Natural killer cell (primary cell): ENCODE data around the gene OR51G2. TPM values are rescaled to one million over a fixed set of nuclear protein-coding genes. Genes with fewer than 3 reads are reported as not detected.

ENCODE experiments used
- ATAC-seq, 3 donors: fragments of 150-1000 bp in 2 of 3; fragments of 200-7000 bp in 1 of 3; cut with Tn5 transposase; 1 replicate in 1 of 3; 2 replicates in 2 of 3; pipeline ENCODE4 v1.10.0; 2021; ENCODE audit warnings: mild to moderate bottlenecking in 2 of 3, moderate library complexity in 2 of 3
- DNase-seq, 2 donors: peaks; one replicate each; pipeline versions ENCODE4 v3.0.0 to v3.0.0-alpha.2; 2013 to 2021; ENCODE audit warnings: mixed read lengths in 1 of 2
- H3K27ac ChIP-seq: one replicate; pipeline ENCODE4 v1.5.1; 2013; ENCODE audit warnings: mild to moderate bottlenecking, low read length
- H3K27me3 ChIP-seq: one replicate; pipeline ENCODE4 v1.6.1; 2013; ENCODE audit warnings: low read length; ENCODE audit not compliant: control insufficient read depth, insufficient read depth
- H3K36me3 ChIP-seq: one replicate; pipeline ENCODE4 v1.6.1; 2013; ENCODE audit warnings: low read length; ENCODE audit not compliant: control insufficient read depth, insufficient read depth
- H3K4me1 ChIP-seq: one replicate; pipeline ENCODE4 v1.6.1; 2013; ENCODE audit warnings: low read length; ENCODE audit not compliant: control insufficient read depth, insufficient read depth
- H3K4me3 ChIP-seq: one replicate; pipeline ENCODE4 v1.5.1; 2013; ENCODE audit warnings: low read length
- H3K9me3 ChIP-seq: one replicate; pipeline ENCODE4 v1.6.1; 2013; ENCODE audit warnings: low read length; ENCODE audit not compliant: control insufficient read depth, insufficient read depth
- H3K27ac Mint-ChIP-seq, 2 donors: one replicate each; pipeline ENCODE4 v1.8.0; 2022; ENCODE audit warnings: mild to moderate bottlenecking in 2 of 2, mixed read lengths in 2 of 2, moderate library complexity in 1 of 2
- H3K27me3 Mint-ChIP-seq, 2 donors: one replicate each; pipeline ENCODE4 v1.8.0; 2022; ENCODE audit warnings: low read depth in 2 of 2, mixed read lengths in 2 of 2
- H3K36me3 Mint-ChIP-seq: one replicate; pipeline ENCODE4 v1.8.0; 2022; ENCODE audit warnings: mixed read lengths
- H3K4me1 Mint-ChIP-seq, 2 donors: one replicate each; pipeline ENCODE4 v1.8.0; 2022; ENCODE audit warnings: mixed read lengths in 2 of 2
- H3K4me3 Mint-ChIP-seq: one replicate; pipeline ENCODE4 v1.8.0; 2022; ENCODE audit warnings: mild to moderate bottlenecking, moderate library complexity, mixed read lengths
- H3K9me3 Mint-ChIP-seq, 2 donors: one replicate each; pipeline ENCODE4 v1.8.0; 2022; ENCODE audit warnings: mixed read lengths in 2 of 2
- WGBS: methylation state at CpG from one replicate; pipeline ENCODE4 v1.1.7; 2013; ENCODE audit warnings: missing lambda C conversion rate; ENCODE audit not compliant: insufficient coverage; 5-methylcytosine and 5-hydroxymethylcytosine counted together
- intact Hi-C: fragments of 100-400 bp; cut with micrococcal nuclease; formaldehyde crosslinking; loops from one replicate; pipeline ENCODE4 v1.14.2; 2022
- total RNA-seq, 4 donors: library from RNA; stranded (reverse); fragments of 120-200 nt in 1 of 4; gene quantifications; one replicate each; pipeline versions ENCODE4 v1.2.3 to v1.2.4, GENCODE V29; 2013 to 2022
- TF ChIP-seq, protein P1 (sequence below): fragments of 200-600 bp; IDR thresholded peaks from one replicate; pipeline ENCODE4 v1.8.0; 2022; ENCODE audit warnings: antibody characterized with exemption

Gene OR51G2
- total RNA-seq, 3 donors from 2014 or later (not counting 1 experiment from before 2014, with no cell fraction given), result not detected

DNA sequence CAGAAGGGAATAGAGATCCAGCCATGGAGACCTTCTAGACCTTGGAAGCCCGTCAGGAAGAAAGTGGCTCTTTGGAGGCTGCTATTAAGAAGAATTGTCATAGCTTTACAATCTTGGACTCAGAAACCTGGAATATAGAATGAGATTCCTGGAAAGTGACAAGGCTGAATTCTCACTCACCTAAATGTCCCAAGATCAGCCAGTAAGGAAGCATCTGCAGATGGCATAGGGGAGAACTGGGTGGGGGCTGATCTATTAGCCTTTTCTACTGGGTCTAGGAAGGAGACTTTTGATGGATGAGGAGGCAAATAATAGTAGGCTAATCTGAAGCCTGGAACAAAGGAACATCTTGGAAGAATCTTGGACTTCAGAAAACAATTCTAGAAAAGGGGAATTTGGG, 5.1 kb upstream of the OR51G2 start, which contains the start of gene OR51G1:
TSS of gene OR51G1 (minus strand) at position 101 of the 400 bp plus-strand sequence. CDS start at position 101, 0 bp downstream.
- no peak for ATAC-seq
- Mint-ChIP-seq H3K4me1 (no peaks in the 10 kb centered on the region), H3K27me3 (peaks cover 0 to 6% of the 10 kb centered on the region in 2 donors), H3K36me3 (no peaks in the 10 kb centered on the region), H3K4me3 (no peak within 1 kb of the TSS), H3K9me3 (peaks cover 6 to 8% of the 10 kb centered on the region in 2 donors), H3K27ac (no peak within 1 kb of the TSS)
- Histone ChIP-seq H3K4me1 (no peaks in the 10 kb centered on the region), H3K27me3 (no peaks in the 10 kb centered on the region), H3K9me3 (no peaks in the 10 kb centered on the region), H3K27ac (no peak within 1 kb of the TSS), H3K4me3 (no peak within 1 kb of the TSS), H3K36me3 (no peaks in the 10 kb centered on the region)
- intact Hi-C loops, result no loop called here
- TF ChIP-seq, protein P1, sequence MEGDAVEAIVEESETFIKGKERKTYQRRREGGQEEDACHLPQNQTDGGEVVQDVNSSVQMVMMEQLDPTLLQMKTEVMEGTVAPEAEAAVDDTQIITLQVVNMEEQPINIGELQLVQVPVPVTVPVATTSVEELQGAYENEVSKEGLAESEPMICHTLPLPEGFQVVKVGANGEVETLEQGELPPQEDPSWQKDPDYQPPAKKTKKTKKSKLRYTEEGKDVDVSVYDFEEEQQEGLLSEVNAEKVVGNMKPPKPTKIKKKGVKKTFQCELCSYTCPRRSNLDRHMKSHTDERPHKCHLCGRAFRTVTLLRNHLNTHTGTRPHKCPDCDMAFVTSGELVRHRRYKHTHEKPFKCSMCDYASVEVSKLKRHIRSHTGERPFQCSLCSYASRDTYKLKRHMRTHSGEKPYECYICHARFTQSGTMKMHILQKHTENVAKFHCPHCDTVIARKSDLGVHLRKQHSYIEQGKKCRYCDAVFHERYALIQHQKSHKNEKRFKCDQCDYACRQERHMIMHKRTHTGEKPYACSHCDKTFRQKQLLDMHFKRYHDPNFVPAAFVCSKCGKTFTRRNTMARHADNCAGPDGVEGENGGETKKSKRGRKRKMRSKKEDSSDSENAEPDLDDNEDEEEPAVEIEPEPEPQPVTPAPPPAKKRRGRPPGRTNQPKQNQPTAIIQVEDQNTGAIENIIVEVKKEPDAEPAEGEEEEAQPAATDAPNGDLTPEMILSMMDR, result no peak
- DNase-seq, result no peak
- WGBS, result 86% methylated on average over 1 of the region's 1 CpG

DNA sequence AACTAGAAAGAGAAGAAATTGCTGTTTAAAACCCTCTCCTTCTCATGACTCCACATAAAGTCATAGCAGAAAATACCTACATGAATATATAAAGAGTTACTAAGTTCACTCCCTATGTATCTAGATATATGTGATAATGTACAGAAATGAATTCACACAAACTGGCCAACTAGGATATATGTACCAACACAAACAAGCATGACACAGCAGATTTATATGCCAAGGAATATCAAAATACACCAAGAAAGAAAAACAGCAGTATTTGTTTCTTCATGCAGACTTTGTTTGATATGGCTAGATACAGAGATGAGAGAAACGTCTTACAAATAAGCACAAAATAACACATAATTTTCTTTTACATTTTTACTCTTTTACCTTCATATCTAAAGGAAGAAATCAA, 3.2 kb upstream of the OR51G2 start:
- Histone ChIP-seq H3K9me3 (no peaks in the 10 kb centered on the region), H3K4me1 (no peaks in the 10 kb centered on the region), H3K4me3 (no peak overlapping the region), H3K27me3 (no peaks in the 10 kb centered on the region), H3K27ac (no peak overlapping the region), H3K36me3 (no peaks in the 10 kb centered on the region)
- DNase-seq (no peak), ATAC-seq (no peak)
- H3K4me3 Mint-ChIP-seq, result no peak overlapping the region
- peaks cover 6 to 8% of the 10 kb centered on the region in 2 donors for H3K9me3 Mint-ChIP-seq
- no peak overlapping the region for H3K27ac Mint-ChIP-seq
- 38% methylated on average over 1 of the region's 1 CpG for WGBS
- H3K27me3 Mint-ChIP-seq, result peaks cover 0 to 6% of the 10 kb centered on the region in 2 donors
- no peaks in the 10 kb centered on the region for H3K4me1 Mint-ChIP-seq
- TF ChIP-seq, protein P1, result no peak
- H3K36me3 Mint-ChIP-seq, result no peaks in the 10 kb centered on the region
- intact Hi-C loops, result no loop called here

DNA sequence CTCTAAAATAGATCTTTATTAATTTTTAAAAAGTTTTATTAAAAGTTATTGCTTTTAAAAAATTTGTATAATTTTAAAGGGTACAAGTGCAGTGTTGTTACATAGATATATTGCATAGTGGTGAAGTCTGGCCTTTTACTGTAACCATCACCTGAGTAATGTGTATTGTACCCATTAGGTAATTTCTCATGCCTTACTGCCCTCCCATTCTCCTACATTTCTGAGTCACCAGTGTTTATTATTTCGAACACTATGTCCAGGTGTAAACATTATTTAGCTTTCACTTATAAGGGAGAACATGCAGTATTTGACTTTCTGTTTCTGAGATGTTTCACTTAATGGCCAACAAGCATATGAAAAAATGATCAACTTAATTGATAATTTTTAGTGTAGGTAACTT, 2.6 kb upstream of the OR51G2 start:
- WGBS, result no CpG with 5 or more reads among the region's 1 CpG
- intact Hi-C loops, result no loop called here
- H3K4me1 Mint-ChIP-seq, result no peaks in the 10 kb centered on the region
- H3K4me1 ChIP-seq, result no peaks in the 10 kb centered on the region
- peaks cover 0 to 6% of the 10 kb centered on the region in 2 donors for H3K27me3 Mint-ChIP-seq
- ATAC-seq, result no peak
- no peak for DNase-seq
- no peaks in the 10 kb centered on the region for H3K36me3 Mint-ChIP-seq
- H3K9me3 ChIP-seq, result no peaks in the 10 kb centered on the region
- H3K27ac ChIP-seq, result no peak overlapping the region
- H3K36me3 ChIP-seq, result no peaks in the 10 kb centered on the region
- no peak overlapping the region for H3K27ac Mint-ChIP-seq
- H3K4me3 Mint-ChIP-seq, result no peak overlapping the region
- H3K27me3 ChIP-seq, result no peaks in the 10 kb centered on the region
- TF ChIP-seq, protein P1, result no peak
- H3K9me3 Mint-ChIP-seq, result peaks cover 6% of the 10 kb centered on the region in 2 donors
- H3K4me3 ChIP-seq, result no peak overlapping the region

DNA sequence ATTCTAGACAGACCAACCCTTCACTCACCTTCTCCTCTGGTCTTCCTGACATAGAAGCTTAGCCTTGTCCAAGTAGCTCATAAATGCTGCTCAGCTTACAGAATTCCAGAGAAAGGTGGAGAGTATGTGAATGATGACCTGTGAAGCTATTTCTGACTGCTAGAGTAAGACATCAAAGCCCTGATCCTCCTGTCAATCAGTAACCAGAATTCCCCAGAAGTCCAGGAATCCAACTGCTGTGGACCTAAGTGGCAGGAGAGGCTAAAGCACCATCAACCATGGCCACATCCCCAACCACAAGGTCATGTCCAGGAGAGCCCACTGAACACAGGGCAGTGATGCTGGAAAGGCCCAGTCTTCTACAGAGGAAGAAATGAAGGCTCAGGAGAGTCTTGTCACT, 2.6 kb downstream of the OR51G2 start:
- Histone ChIP-seq H3K9me3 (peaks cover 2% of the 10 kb centered on the region), H3K27me3 (no peaks in the 10 kb centered on the region)
- no peak for DNase-seq

More for the DNA sequence above, 2.6 kb downstream of the OR51G2 start:
- Mint-ChIP-seq H3K4me3 (no peak overlapping the region), H3K36me3 (no peaks in the 10 kb centered on the region), H3K4me1 (no peaks in the 10 kb centered on the region), H3K9me3 (peaks cover 0 to 1% of the 10 kb centered on the region in 2 donors), H3K27ac (no peak overlapping the region), H3K27me3 (no peaks in the 10 kb centered on the region)
- Histone ChIP-seq H3K4me3 (no peak overlapping the region), H3K4me1 (no peaks in the 10 kb centered on the region), H3K27ac (no peak overlapping the region), H3K36me3 (no peaks in the 10 kb centered on the region)
- TF ChIP-seq, protein P1, result no peak
- no peak for ATAC-seq
- intact Hi-C loops, result no loop called here
